ENCODE data around the gene TMEM63B. TPM values are rescaled to one million over a fixed set of nuclear protein-coding genes. Genes with fewer than 3 reads are reported as not detected.

Gene TMEM63B
- total and polyA plus RNA-seq, 9 of the 15 experiments (the other 6 are each of a cell fraction or from before 2014, with no cell fraction given): 0.14 to 39.4 (median 14.4) TPM

DNA sequence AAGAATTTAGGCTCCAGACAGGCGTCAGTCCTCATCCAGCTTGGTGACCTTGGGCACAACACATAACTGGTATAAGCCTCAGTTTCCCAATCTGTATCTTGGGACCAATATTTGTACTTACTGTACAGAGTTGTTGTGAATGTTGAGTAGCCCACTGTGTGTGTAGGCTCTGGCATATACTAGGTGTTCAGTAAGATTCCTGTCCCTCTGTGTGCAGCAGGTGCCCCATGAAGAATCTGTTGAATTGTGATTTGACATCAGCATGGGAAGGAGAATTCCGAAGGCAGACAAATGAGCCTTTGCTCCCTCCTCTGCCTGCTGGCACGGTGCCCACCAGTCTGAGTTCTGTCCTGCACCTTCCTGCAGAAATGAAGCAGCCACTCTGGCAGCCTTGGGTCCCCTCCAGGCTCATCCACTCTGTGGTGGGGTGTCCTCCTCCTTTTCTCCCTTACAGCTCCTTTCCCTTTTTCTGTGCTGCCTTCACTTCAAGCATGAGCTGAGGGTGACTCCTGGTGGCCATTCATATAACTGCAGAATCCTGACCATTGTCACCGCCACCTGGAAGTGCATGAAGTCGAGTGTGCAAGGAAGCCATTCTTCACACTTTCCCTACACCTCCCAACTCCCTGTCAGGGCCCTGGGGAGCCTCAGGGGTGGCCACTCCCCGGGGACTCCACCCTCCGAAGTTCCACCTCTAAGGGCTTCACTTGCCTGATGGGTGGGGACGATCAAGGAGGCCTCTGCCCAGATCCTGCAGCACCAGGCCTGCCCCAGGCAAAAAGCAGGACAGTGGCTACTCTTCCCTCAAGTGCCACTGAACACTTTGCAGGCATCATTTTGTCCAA is 48.3 kb upstream of the TMEM63B start (continued):
- TF ChIP-seq, protein P1, sequence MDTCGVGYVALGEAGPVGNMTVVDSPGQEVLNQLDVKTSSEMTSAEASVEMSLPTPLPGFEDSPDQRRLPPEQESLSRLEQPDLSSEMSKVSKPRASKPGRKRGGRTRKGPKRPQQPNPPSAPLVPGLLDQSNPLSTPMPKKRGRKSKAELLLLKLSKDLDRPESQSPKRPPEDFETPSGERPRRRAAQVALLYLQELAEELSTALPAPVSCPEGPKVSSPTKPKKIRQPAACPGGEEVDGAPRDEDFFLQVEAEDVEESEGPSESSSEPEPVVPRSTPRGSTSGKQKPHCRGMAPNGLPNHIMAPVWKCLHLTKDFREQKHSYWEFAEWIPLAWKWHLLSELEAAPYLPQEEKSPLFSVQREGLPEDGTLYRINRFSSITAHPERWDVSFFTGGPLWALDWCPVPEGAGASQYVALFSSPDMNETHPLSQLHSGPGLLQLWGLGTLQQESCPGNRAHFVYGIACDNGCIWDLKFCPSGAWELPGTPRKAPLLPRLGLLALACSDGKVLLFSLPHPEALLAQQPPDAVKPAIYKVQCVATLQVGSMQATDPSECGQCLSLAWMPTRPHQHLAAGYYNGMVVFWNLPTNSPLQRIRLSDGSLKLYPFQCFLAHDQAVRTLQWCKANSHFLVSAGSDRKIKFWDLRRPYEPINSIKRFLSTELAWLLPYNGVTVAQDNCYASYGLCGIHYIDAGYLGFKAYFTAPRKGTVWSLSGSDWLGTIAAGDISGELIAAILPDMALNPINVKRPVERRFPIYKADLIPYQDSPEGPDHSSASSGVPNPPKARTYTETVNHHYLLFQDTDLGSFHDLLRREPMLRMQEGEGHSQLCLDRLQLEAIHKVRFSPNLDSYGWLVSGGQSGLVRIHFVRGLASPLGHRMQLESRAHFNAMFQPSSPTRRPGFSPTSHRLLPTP (IDR thresholded peaks at IDR 0.05; ENCODE audit: borderline replicate concordance, extremely low read depth, insufficient read length): no peak
- TF ChIP-seq, protein P2, sequence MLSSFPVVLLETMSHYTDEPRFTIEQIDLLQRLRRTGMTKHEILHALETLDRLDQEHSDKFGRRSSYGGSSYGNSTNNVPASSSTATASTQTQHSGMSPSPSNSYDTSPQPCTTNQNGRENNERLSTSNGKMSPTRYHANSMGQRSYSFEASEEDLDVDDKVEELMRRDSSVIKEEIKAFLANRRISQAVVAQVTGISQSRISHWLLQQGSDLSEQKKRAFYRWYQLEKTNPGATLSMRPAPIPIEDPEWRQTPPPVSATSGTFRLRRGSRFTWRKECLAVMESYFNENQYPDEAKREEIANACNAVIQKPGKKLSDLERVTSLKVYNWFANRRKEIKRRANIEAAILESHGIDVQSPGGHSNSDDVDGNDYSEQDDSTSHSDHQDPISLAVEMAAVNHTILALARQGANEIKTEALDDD (IDR thresholded peaks at IDR 0.05): no peak
- TF ChIP-seq CHD4 (IDR thresholded peaks at IDR 0.05; ENCODE audit: insufficient read depth, insufficient replicate concordance, low read depth, low read length, poor library complexity, severe bottlenecking) (no peak), HDAC3 (IDR thresholded peaks at IDR 0.05; ENCODE audit: borderline replicate concordance, partially characterized antibody) (no peak), JUND (IDR thresholded peaks at IDR 0.05; ENCODE audit: borderline replicate concordance, low read depth, low read length) (peak; percentile 55; the same call in 1 of the 2 replicates), JUND (tag; IDR thresholded peaks at IDR 0.05; ENCODE audit: borderline replicate concordance, low read depth, low read length) (peak; percentile 30; the same call in 2 of the 3 replicates), NBN (IDR thresholded peaks at IDR 0.05; ENCODE audit: low read depth) (0 out of 2 replicates have a peak, but pooled peaks have one; percentile 58), BMI1 (IDR thresholded peaks at IDR 0.05; ENCODE audit: low read length) (no peak), LEF1 (IDR thresholded peaks at IDR 0.05) (0 out of 2 replicates have a peak, but pooled peaks have one; percentile 32), KAT7 (CRISPR knock-in tag; IDR thresholded peaks at IDR 0.05; ENCODE audit: borderline replicate concordance) (no peak), MAFK (IDR thresholded peaks at IDR 0.05; ENCODE audit: low read length) (no peak), CBX2 (IDR thresholded peaks at IDR 0.05; ENCODE audit: insufficient read depth, low read length, poor library complexity, severe bottlenecking) (no peak)
- TF ChIP-seq, protein P3, sequence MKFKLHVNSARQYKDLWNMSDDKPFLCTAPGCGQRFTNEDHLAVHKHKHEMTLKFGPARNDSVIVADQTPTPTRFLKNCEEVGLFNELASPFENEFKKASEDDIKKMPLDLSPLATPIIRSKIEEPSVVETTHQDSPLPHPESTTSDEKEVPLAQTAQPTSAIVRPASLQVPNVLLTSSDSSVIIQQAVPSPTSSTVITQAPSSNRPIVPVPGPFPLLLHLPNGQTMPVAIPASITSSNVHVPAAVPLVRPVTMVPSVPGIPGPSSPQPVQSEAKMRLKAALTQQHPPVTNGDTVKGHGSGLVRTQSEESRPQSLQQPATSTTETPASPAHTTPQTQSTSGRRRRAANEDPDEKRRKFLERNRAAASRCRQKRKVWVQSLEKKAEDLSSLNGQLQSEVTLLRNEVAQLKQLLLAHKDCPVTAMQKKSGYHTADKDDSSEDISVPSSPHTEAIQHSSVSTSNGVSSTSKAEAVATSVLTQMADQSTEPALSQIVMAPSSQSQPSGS (CRISPR knock-in tag; IDR thresholded peaks at IDR 0.05): no peak
- TF ChIP-seq, protein P4, sequence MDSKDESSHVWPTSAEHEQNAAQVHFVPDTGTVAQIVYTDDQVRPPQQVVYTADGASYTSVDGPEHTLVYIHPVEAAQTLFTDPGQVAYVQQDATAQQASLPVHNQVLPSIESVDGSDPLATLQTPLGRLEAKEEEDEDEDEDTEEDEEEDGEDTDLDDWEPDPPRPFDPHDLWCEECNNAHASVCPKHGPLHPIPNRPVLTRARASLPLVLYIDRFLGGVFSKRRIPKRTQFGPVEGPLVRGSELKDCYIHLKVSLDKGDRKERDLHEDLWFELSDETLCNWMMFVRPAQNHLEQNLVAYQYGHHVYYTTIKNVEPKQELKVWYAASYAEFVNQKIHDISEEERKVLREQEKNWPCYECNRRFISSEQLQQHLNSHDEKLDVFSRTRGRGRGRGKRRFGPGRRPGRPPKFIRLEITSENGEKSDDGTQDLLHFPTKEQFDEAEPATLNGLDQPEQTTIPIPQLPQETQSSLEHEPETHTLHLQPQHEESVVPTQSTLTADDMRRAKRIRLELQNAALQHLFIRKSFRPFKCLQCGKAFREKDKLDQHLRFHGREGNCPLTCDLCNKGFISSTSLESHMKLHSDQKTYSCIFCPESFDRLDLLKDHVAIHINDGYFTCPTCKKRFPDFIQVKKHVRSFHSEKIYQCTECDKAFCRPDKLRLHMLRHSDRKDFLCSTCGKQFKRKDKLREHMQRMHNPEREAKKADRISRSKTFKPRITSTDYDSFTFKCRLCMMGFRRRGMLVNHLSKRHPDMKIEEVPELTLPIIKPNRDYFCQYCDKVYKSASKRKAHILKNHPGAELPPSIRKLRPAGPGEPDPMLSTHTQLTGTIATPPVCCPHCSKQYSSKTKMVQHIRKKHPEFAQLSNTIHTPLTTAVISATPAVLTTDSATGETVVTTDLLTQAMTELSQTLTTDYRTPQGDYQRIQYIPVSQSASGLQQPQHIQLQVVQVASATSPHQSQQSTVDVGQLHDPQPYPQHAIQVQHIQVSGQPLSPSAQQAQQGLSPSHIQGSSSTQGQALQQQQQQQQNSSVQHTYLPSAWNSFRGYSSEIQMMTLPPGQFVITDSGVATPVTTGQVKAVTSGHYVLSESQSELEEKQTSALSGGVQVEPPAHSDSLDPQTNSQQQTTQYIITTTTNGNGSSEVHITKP (IDR thresholded peaks at IDR 0.05; ENCODE audit: partially characterized antibody): peak; percentile 21
- TF ChIP-seq, protein P5, sequence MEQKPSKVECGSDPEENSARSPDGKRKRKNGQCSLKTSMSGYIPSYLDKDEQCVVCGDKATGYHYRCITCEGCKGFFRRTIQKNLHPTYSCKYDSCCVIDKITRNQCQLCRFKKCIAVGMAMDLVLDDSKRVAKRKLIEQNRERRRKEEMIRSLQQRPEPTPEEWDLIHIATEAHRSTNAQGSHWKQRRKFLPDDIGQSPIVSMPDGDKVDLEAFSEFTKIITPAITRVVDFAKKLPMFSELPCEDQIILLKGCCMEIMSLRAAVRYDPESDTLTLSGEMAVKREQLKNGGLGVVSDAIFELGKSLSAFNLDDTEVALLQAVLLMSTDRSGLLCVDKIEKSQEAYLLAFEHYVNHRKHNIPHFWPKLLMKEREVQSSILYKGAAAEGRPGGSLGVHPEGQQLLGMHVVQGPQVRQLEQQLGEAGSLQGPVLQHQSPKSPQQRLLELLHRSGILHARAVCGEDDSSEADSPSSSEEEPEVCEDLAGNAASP (IDR thresholded peaks at IDR 0.05): no peak
